H9 (cell line): ENCODE data around the gene LRG1. TPM values are rescaled to one million over a fixed set of nuclear protein-coding genes. Genes with fewer than 3 reads are reported as not detected.

Experiments
- DNase-seq: peaks from one replicate; pipeline ENCODE4 v3.0.0-alpha.2; 2017
- H2AFZ ChIP-seq: one replicate; pipeline ENCODE4 v1.6.1; 2013; ENCODE audit warnings: mild to moderate bottlenecking, low read length, control low read depth, moderate library complexity
- H2AK5ac ChIP-seq: 2 replicates; pipeline ENCODE4 v1.6.1; 2013; ENCODE audit warnings: low read length, control low read depth, mixed read lengths; ENCODE audit not compliant: insufficient read length
- H2BK120ac ChIP-seq: one replicate; pipeline ENCODE4 v1.6.1; 2013; ENCODE audit warnings: low read depth, mild to moderate bottlenecking, low read length, control low read depth, inconsistent platforms; ENCODE audit not compliant: poor library complexity, severe bottlenecking
- H2BK12ac ChIP-seq: 2 replicates; pipeline ENCODE4 v1.6.1; 2013; ENCODE audit warnings: low read length, control low read depth, mixed read lengths, low read depth; ENCODE audit not compliant: insufficient read length
- H2BK15ac ChIP-seq: 2 replicates; pipeline ENCODE4 v1.6.1; 2013; ENCODE audit warnings: low read depth, low read length, control low read depth
- H2BK20ac ChIP-seq: one replicate; pipeline ENCODE4 v1.6.1; 2013; ENCODE audit warnings: low read depth, mild to moderate bottlenecking, low read length, control low read depth, inconsistent platforms; ENCODE audit not compliant: poor library complexity, severe bottlenecking
- H2BK5ac ChIP-seq: 2 replicates; pipeline ENCODE4 v1.6.1; 2013; ENCODE audit warnings: low read length, control low read depth, mixed read lengths; ENCODE audit not compliant: insufficient read length
- H3K14ac ChIP-seq: 2 replicates; pipeline ENCODE4 v1.6.1; 2013; ENCODE audit warnings: low read length, control low read depth; ENCODE audit not compliant: insufficient read depth
- H3K18ac ChIP-seq: 2 replicates; pipeline ENCODE4 v1.6.1; 2013; ENCODE audit warnings: low read depth, mild to moderate bottlenecking, mixed read lengths, low read length, control low read depth; ENCODE audit not compliant: insufficient read length
- H3K23ac ChIP-seq: 2 replicates; pipeline ENCODE4 v1.6.1; 2013; ENCODE audit warnings: low read length, control low read depth, mixed read lengths, low read depth; ENCODE audit not compliant: insufficient read length
- H3K23me2 ChIP-seq: 2 replicates; pipeline ENCODE4 v1.6.1; 2013; ENCODE audit warnings: low read depth, mild to moderate bottlenecking, mixed read lengths, low read length, control low read depth; ENCODE audit not compliant: insufficient read length, poor library complexity, severe bottlenecking
- H3K27ac ChIP-seq: 2 replicates; pipeline ENCODE4 v1.5.1; 2013; ENCODE audit warnings: low read length, control low read depth, mixed read lengths, low read depth; ENCODE audit not compliant: insufficient read length
- H3K27me3 ChIP-seq: 2 replicates; pipeline ENCODE4 v1.6.1; 2013; ENCODE audit warnings: low read length, control low read depth, inconsistent platforms; ENCODE audit not compliant: insufficient read depth
- H3K4ac ChIP-seq: 2 replicates; pipeline ENCODE4 v1.6.1; 2013; ENCODE audit warnings: low read depth, mild to moderate bottlenecking, control low read depth, inconsistent platforms, low read length, moderate library complexity
- H3K4me1 ChIP-seq: 2 replicates; pipeline ENCODE4 v1.6.1; 2013; ENCODE audit warnings: low read length, control low read depth, inconsistent platforms; ENCODE audit not compliant: insufficient read depth
- H3K4me2 ChIP-seq: 2 replicates; pipeline ENCODE4 v1.6.1; 2013; ENCODE audit warnings: low read length, control low read depth, mixed read lengths; ENCODE audit not compliant: insufficient read length, insufficient read depth
- H3K56ac ChIP-seq: 2 replicates; pipeline ENCODE4 v1.6.1; 2013; ENCODE audit warnings: low read depth, mild to moderate bottlenecking, mixed read lengths, low read length, control low read depth; ENCODE audit not compliant: insufficient read length
- H3K79me1 ChIP-seq: 2 replicates; pipeline ENCODE4 v1.6.1; 2013; ENCODE audit warnings: low read depth, mild to moderate bottlenecking, moderate library complexity, low read length, control low read depth, inconsistent platforms; ENCODE audit not compliant: insufficient read depth, poor library complexity, severe bottlenecking
- H3K79me2 ChIP-seq: 2 replicates; pipeline ENCODE4 v1.6.1; 2013; ENCODE audit warnings: low read length, control low read depth, inconsistent platforms; ENCODE audit not compliant: insufficient read depth
- H3K9ac ChIP-seq: 2 replicates; pipeline ENCODE4 v1.6.1; 2013; ENCODE audit warnings: low read length, control low read depth, mixed read lengths; ENCODE audit not compliant: insufficient read length; ENCODE audit errors: extremely low read depth
- H3K9me3 ChIP-seq: one replicate; pipeline ENCODE4 v1.6.1; 2013; ENCODE audit warnings: low read depth, low read length, inconsistent platforms; ENCODE audit not compliant: control insufficient read depth
- H3T11ph ChIP-seq: one replicate; pipeline ENCODE4 v1.6.1; 2013; ENCODE audit warnings: mild to moderate bottlenecking, low read length, control low read depth, inconsistent platforms
- H4K20me1 ChIP-seq: one replicate; pipeline ENCODE4 v1.6.1; 2013; ENCODE audit not compliant: control insufficient read depth, insufficient read length, insufficient read depth
- H4K5ac ChIP-seq: 2 replicates; pipeline ENCODE4 v1.6.1; 2013; ENCODE audit warnings: low read depth, mild to moderate bottlenecking, mixed read lengths, low read length, control low read depth; ENCODE audit not compliant: insufficient read length
- H4K8ac ChIP-seq: replicated peaks from 2 replicates; pipeline ENCODE4 v1.6.1; 2013; ENCODE audit warnings: low read length, control low read depth, mixed read lengths, low read depth; ENCODE audit not compliant: insufficient read length
- H4K91ac ChIP-seq: 2 replicates; pipeline ENCODE4 v1.6.1; 2013; ENCODE audit warnings: low read depth, mild to moderate bottlenecking, moderate library complexity, mixed read lengths, low read length, control low read depth; ENCODE audit not compliant: insufficient read length
- H3K27ac Mint-ChIP-seq, 3 experiments: 2 replicates in 2 of 3; 3 replicates in 1 of 3; pipeline ENCODE4 v1.8.0; 2020 to 2021; ENCODE audit warnings: mixed read lengths in 3 of 3, mild to moderate bottlenecking in 1 of 3, moderate library complexity in 1 of 3
- H3K27me3 Mint-ChIP-seq: 2 replicates; pipeline ENCODE4 v1.8.0; 2021; ENCODE audit warnings: low read depth, mild to moderate bottlenecking, moderate library complexity, mixed read lengths
- H3K36me3 Mint-ChIP-seq, 3 experiments: 2 replicates in 2 of 3; 3 replicates in 1 of 3; pipeline ENCODE4 v1.8.0; 2020 to 2021; ENCODE audit warnings: low read depth in 3 of 3, mixed read lengths in 3 of 3; ENCODE audit not compliant: insufficient read depth in 1 of 3
- H3K4me1 Mint-ChIP-seq, 2 experiments: 2 replicates each; pipeline ENCODE4 v1.8.0; 2020; ENCODE audit warnings: mixed read lengths in 2 of 2
- H3K4me3 Mint-ChIP-seq, 2 experiments: 2 replicates in 1 of 2; 3 replicates in 1 of 2; pipeline ENCODE4 v1.8.0; 2020 to 2021; ENCODE audit warnings: mild to moderate bottlenecking in 2 of 2, mixed read lengths in 2 of 2, moderate library complexity in 1 of 2
- H3K9me3 Mint-ChIP-seq, 2 experiments: 2 replicates in 1 of 2; 3 replicates in 1 of 2; pipeline ENCODE4 v1.8.0; 2020; ENCODE audit warnings: mild to moderate bottlenecking in 2 of 2, mixed read lengths in 2 of 2, moderate library complexity in 1 of 2
- CTCF ChIP-seq: fragments of 200-600 bp; sonication (generic); conservative IDR thresholded peaks from 3 replicates; pipeline ENCODE4 v1.8.0; 2021; ENCODE audit warnings: antibody characterized with exemption, mild to moderate bottlenecking
- WGBS: extraction: QIAGEN DNeasy Blood & Tissue Kit; methylation state at CpG from one replicate; pipeline ENCODE4 v1.1.7; 2013; ENCODE audit warnings: missing lambda C conversion rate, low lambda C conversion rate, mixed read lengths; ENCODE audit not compliant: insufficient read length; ENCODE audit errors: extremely low coverage; 5-methylcytosine and 5-hydroxymethylcytosine counted together
- total RNA-seq: library from RNA; stranded (reverse); gene quantifications from 2 replicates; pipeline ENCODE4 v1.2.1, GENCODE V29; 2021

LRG1 gene
- total RNA-seq, 1 experiment from 2014 or later: 0.24 TPM

GRCh38 chr19:4500841-4501591 lies 38.8 kb downstream of the LRG1 start:
- no peak overlapping the region for H3K4me3 Mint-ChIP-seq
- Histone ChIP-seq H2BK12ac (no peak overlapping the region), H2BK120ac (no peak overlapping the region), H3K79me1 (no peaks in the 10 kb centered on the region), H3K23ac (no peak overlapping the region), H4K20me1 (no peaks in the 10 kb centered on the region), H3K27ac (no peak overlapping the region), H2BK20ac (no peak overlapping the region), H2BK5ac (no peak overlapping the region), H3K4ac (no peak overlapping the region), H4K91ac (no peak overlapping the region), H2AFZ (no peak overlapping the region), H3T11ph (no peak overlapping the region), H2BK15ac (no peak overlapping the region), H3K56ac (no peak overlapping the region), H3K18ac (no peak overlapping the region), H4K8ac (no peak overlapping the region), H3K9ac (no peak overlapping the region), H3K9me3 (no peaks in the 10 kb centered on the region), H3K4me2 (no peak overlapping the region), H3K27me3 (no peaks in the 10 kb centered on the region), H3K79me2 (no peaks in the 10 kb centered on the region), H3K4me1 (no peaks in the 10 kb centered on the region), H3K23me2 (no peaks in the 10 kb centered on the region), H4K5ac (no peak overlapping the region), H2AK5ac (no peak overlapping the region), H3K14ac (no peak overlapping the region)
- no peak for TF ChIP-seq CTCF
- no peaks in the 10 kb centered on the region for H3K9me3 Mint-ChIP-seq
- H3K27ac Mint-ChIP-seq: no peak overlapping the region
- DNase-seq: no peak
- peaks cover 16 to 63% (median 51%) of the 10 kb centered on the region in 3 experiments; a peak in 6 of 7 replicates for H3K36me3 Mint-ChIP-seq
- no CpG with 5 or more reads among the region's 29 CpGs for WGBS
- H3K27me3 Mint-ChIP-seq: no peaks in the 10 kb centered on the region; the same call in 1 of the 2 replicates
- H3K4me1 Mint-ChIP-seq: no peaks in the 10 kb centered on the region
